ENCODE data around the gene ATP6V0D1.

- TF ChIP-seq SP1 (IDR thresholded peaks at IDR 0.05) (no peak), FOXA1 (IDR thresholded peaks at IDR 0.05) (no peak)
Measured at GRCh38 chr16:67438824-67439393, 42.0 kb downstream of the ATP6V0D1 start.

All from HEK293T (cell line).